ENCODE data around the gene BMP5. TPM values are rescaled to one million over a fixed set of nuclear protein-coding genes. Genes with fewer than 3 reads are reported as not detected.

The BMP5 gene
- total and polyA plus RNA-seq, 2 donors from 2014 or later = 0.76 to 0.86 TPM

DNA sequence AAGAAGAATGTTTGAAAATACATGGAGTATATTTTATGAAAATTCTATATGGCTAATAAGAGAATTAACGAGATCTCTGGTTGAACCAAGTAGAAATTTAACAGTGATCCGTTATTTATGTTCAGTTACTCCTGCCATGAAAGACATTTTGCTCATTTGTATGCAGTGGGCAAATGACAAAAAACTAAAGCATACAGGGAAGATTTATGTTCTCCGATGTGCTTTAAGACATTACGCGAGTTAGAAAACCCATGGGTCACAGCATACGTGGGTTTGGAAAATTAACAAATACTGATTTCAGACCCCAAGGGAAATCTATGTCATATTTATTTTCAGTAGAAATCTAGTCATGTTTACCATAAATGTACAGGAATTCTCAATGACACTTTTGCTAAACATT is 90.1 kb downstream of the BMP5 start:
- Histone ChIP-seq H3K27me3 (ENCODE audit: control insufficient read depth, insufficient read depth, low read length) (no peaks in the 10 kb centered on the region), H3K27ac (ENCODE audit: low read depth in 2 of 2, low read length in 2 of 2) (no peak overlapping the region), H3K4me3 (ENCODE audit: low read length in 3 of 3) (no peak overlapping the region), H3K9me3 (ENCODE audit: control insufficient read depth in 2 of 3, insufficient read depth in 1 of 3, low read length in 3 of 3) (no peaks in the 10 kb centered on the region), H3K4me1 (ENCODE audit: control insufficient read depth in 2 of 3, insufficient read depth in 2 of 3, low read depth in 1 of 3, low read length in 3 of 3) (no peaks in the 10 kb centered on the region), H3K9ac (ENCODE audit: low read length in 3 of 3) (no peak overlapping the region), H3K36me3 (ENCODE audit: control insufficient read depth in 2 of 3, insufficient read depth in 3 of 3, low read length in 3 of 3) (no peaks in the 10 kb centered on the region)
- FAIRE-seq (no peak), DNase-seq (no peak)
- no peak for TF ChIP-seq CTCF (IDR thresholded peaks at IDR 0.05; ENCODE audit: borderline replicate concordance, extremely low read depth, insufficient read depth)
- intact Hi-C loops (cut with DNase I) = no loop called here

DNA sequence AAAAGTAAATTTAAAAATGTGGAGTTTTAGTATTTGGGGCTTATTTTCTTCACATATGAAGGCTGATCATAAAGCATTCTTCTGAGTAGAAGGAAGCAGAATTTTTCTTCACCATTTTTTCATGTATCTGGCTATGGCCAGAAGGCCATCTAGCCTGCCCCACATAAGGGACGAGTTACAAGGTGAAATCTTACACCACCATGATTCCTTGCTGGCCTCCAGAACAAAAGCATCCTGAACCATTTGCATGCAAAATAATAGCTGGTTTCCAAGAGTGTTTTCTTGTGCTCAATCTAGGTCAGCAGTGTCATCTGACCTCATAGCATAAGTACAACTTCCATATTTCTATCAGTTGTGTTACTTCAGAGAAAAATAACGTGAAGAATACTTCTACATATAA is 93.1 kb downstream of the BMP5 start:
- TF ChIP-seq CTCF (IDR thresholded peaks at IDR 0.05; ENCODE audit: borderline replicate concordance, extremely low read depth, insufficient read depth) = no peak
- H3K36me3 ChIP-seq (ENCODE audit: control insufficient read depth in 2 of 3, insufficient read depth in 3 of 3, low read length in 3 of 3) = no peaks in the 10 kb centered on the region
- H3K4me3 ChIP-seq (ENCODE audit: low read length in 3 of 3) = no peak overlapping the region
- no peak overlapping the region for H3K9ac ChIP-seq (ENCODE audit: low read length in 3 of 3)
- DNase-seq (no peak), FAIRE-seq (no peak)
- no peaks in the 10 kb centered on the region for H3K27me3 ChIP-seq (ENCODE audit: control insufficient read depth, insufficient read depth, low read length)
- no peaks in the 10 kb centered on the region for H3K9me3 ChIP-seq (ENCODE audit: control insufficient read depth in 2 of 3, insufficient read depth in 1 of 3, low read length in 3 of 3)
- intact Hi-C loops (cut with DNase I) = no loop called here
- H3K27ac ChIP-seq (ENCODE audit: low read depth in 2 of 2, low read length in 2 of 2) = no peak overlapping the region
- H3K4me1 ChIP-seq (ENCODE audit: control insufficient read depth in 2 of 3, insufficient read depth in 2 of 3, low read depth in 1 of 3, low read length in 3 of 3) = no peaks in the 10 kb centered on the region

GRCh38 chr6:55778705-55779104 is 96.7 kb downstream of the BMP5 start:
- H3K27me3 ChIP-seq (ENCODE audit: control insufficient read depth, insufficient read depth, low read length) = no peaks in the 10 kb centered on the region
- H3K9ac ChIP-seq (ENCODE audit: low read length in 3 of 3) = no peak overlapping the region
- FAIRE-seq (no peak), DNase-seq (no peak)
- TF ChIP-seq CTCF (IDR thresholded peaks at IDR 0.05; ENCODE audit: borderline replicate concordance, extremely low read depth, insufficient read depth) = no peak
- H3K4me3 ChIP-seq (ENCODE audit: low read length in 3 of 3) = no peak overlapping the region
- H3K4me1 ChIP-seq (ENCODE audit: control insufficient read depth in 2 of 3, insufficient read depth in 2 of 3, low read depth in 1 of 3, low read length in 3 of 3) = peaks cover 0 to 2% (median 0%) of the 10 kb centered on the region in 3 donors
- no peaks in the 10 kb centered on the region for H3K36me3 ChIP-seq (ENCODE audit: control insufficient read depth in 2 of 3, insufficient read depth in 3 of 3, low read length in 3 of 3)
- H3K27ac ChIP-seq (ENCODE audit: low read depth in 2 of 2, low read length in 2 of 2) = no peak overlapping the region
- intact Hi-C loops (cut with DNase I) = no loop called here
- no peaks in the 10 kb centered on the region for H3K9me3 ChIP-seq (ENCODE audit: control insufficient read depth in 2 of 3, insufficient read depth in 1 of 3, low read length in 3 of 3)

DNA sequence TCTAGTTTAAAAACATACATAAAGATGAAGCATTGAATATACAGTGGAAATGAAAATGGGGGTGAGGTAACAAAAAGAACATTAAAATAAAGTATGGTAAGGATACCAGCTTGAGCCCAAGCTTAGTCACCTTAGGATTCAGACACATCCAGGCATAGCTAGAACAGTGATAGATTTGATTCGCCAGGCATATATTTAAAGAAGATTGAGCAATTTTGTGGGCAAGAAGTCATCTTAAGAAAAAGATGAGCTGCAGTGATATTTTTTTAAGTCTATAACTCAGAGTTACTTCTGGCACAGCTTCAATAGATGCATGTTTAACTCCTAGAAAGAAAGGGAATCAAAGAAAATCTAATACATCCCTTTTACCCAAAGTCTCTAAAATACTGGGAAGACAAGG is 97.9 kb downstream of the BMP5 start:
- Histone ChIP-seq H3K4me3 (ENCODE audit: low read length in 3 of 3) (no peak overlapping the region), H3K9me3 (ENCODE audit: control insufficient read depth in 2 of 3, insufficient read depth in 1 of 3, low read length in 3 of 3) (no peaks in the 10 kb centered on the region), H3K9ac (ENCODE audit: low read length in 3 of 3) (no peak overlapping the region), H3K4me1 (ENCODE audit: control insufficient read depth in 2 of 3, insufficient read depth in 2 of 3, low read depth in 1 of 3, low read length in 3 of 3) (peaks cover 0 to 2% (median 0%) of the 10 kb centered on the region in 3 donors), H3K36me3 (ENCODE audit: control insufficient read depth in 2 of 3, insufficient read depth in 3 of 3, low read length in 3 of 3) (no peaks in the 10 kb centered on the region), H3K27me3 (ENCODE audit: control insufficient read depth, insufficient read depth, low read length) (no peaks in the 10 kb centered on the region), H3K27ac (ENCODE audit: low read depth in 2 of 2, low read length in 2 of 2) (no peak overlapping the region)
- DNase-seq (no peak), FAIRE-seq (no peak)
- no peak for TF ChIP-seq CTCF (IDR thresholded peaks at IDR 0.05; ENCODE audit: borderline replicate concordance, extremely low read depth, insufficient read depth)
- intact Hi-C loops (cut with DNase I) = no loop called here
